Naive B cell (primary cell): ENCODE measurements around the gene LRTM2. TPM values are rescaled to one million over a fixed set of nuclear protein-coding genes. Genes with fewer than 3 reads are reported as not detected.

Experiments used
- polyA plus RNA-seq, 6 donors: library from polyadenylated mRNA; unstranded; fragments of 300-500 nt; fragmentation: Illumina TruSeq; gene quantifications; one replicate each; pipeline ENCODE4 v1.2.3, GENCODE V29; 2021; ENCODE audit warnings: low read depth in 6 of 6

Gene LRTM2
- polyA plus RNA-seq, 6 donors from 2014 or later: not detected

Other genes starting within 250 kb of the LRTM2 start
- gene FBXL14, start 226.0 kb upstream of the LRTM2 start, polyA plus RNA-seq: 10 to 100 TPM; 11.2 to 20.6 (median 14.6) TPM
- not detected for gene WNT5B, start 191.3 kb upstream of the LRTM2 start, polyA plus RNA-seq
- gene ADIPOR2, start 129.5 kb upstream of the LRTM2 start, polyA plus RNA-seq: 1 to 10 TPM; 2.4 to 4.2 (median 3.7) TPM
- 1 to 10 TPM in 5 of 6 donors, under 1 TPM in 1; 0.46 to 3.6 (median 2.7) TPM for gene CACNA2D4, start 98.1 kb downstream of the LRTM2 start, polyA plus RNA-seq
- 10 to 100 TPM in 5 of 6 donors, 1 to 10 TPM in 1; 8.5 to 18.6 (median 15.8) TPM for gene DCP1B, start 183.9 kb downstream of the LRTM2 start, polyA plus RNA-seq
- gene CACNA1C, start 232.4 kb downstream of the LRTM2 start, polyA plus RNA-seq: under 1 TPM in 5 of 6 donors, not detected in 1; 0.03 to 0.09 (median 0.06) TPM